HEK293 (cell line): ENCODE measurements around the gene MICAL3.

ENCODE experiments used
- CTCF ChIA-PET: fragments of 350-600 bp; formaldehyde crosslinking; extraction: SDS; loops from one replicate; lab custom pipeline; 2021; ENCODE audit warnings: antibody characterized with exemption; lab: Yijun Ruan, JAX
- POLR2A ChIA-PET: fragments of 300-600 bp; formaldehyde crosslinking; extraction: SDS; loops from one replicate; lab custom pipeline; 2020; ENCODE audit warnings: antibody characterized with exemption, inconsistent platforms; lab: Yijun Ruan, JAX
- H3K27ac ChIP-seq: fragments of 200-500 bp; sonication (Bioruptor generic); 2 replicates; pipeline ENCODE4 v1.5.1; 2014; ENCODE audit warnings: low read depth, low read length, control low read depth, inconsistent platforms; ENCODE audit errors: extremely low read depth
- H3K36me3 ChIP-seq, 2 experiments: fragments of 200-500 bp in 1 of 2; sonication (Bioruptor generic) in 1 of 2; 1 replicate in 1 of 2; 2 replicates in 1 of 2; pipeline ENCODE4 v1.5.1; 2014 to 2017; ENCODE audit warnings: inconsistent platforms in 2 of 2, low read length in 2 of 2; ENCODE audit not compliant: control insufficient read depth in 2 of 2, insufficient read depth in 1 of 2
- H3K4me1 ChIP-seq: fragments of 200-500 bp; sonication (Bioruptor generic); 2 replicates; pipeline ENCODE4 v1.5.1; 2014; ENCODE audit warnings: mild to moderate bottlenecking, low read length, inconsistent platforms; ENCODE audit not compliant: control insufficient read depth, insufficient read depth
- H3K4me3 ChIP-seq: 2 replicates; pipeline ENCODE4 v1.5.1; 2011; ENCODE audit warnings: low read depth, mild to moderate bottlenecking, control low read depth, low read length, moderate library complexity
- H3K9me3 ChIP-seq: fragments of 200-500 bp; sonication (Bioruptor generic); 2 replicates; pipeline ENCODE4 v1.5.1; 2014; ENCODE audit warnings: low read depth, low read length, inconsistent platforms; ENCODE audit not compliant: control insufficient read depth, insufficient read depth
- KLF7 ChIP-seq: fragments of 450-650 bp; formaldehyde crosslinking; IDR thresholded peaks from 2 replicates; pipeline ENCODE4 v1.5.1; 2016; ENCODE audit warnings: missing biosample characterization, missing genetic modification characterization, borderline replicate concordance
- SALL2 ChIP-seq: fragments of 450-650 bp; formaldehyde crosslinking; IDR thresholded peaks from 2 replicates; pipeline ENCODE4 v1.5.0; 2017; ENCODE audit warnings: missing biosample characterization, mild to moderate bottlenecking, missing genetic modification characterization, borderline replicate concordance
- SCRT2 ChIP-seq: fragments of 450-650 bp; formaldehyde crosslinking; IDR thresholded peaks from 2 replicates; pipeline ENCODE4 v1.5.1; 2016; ENCODE audit warnings: missing biosample characterization, missing genetic modification characterization
- TCF7L2 ChIP-seq: IDR thresholded peaks from 2 replicates; pipeline ENCODE4 v1.6.1; 2011; ENCODE audit warnings: low read depth, mild to moderate bottlenecking, inconsistent platforms, low read length, moderate library complexity, borderline replicate concordance
- TSHZ1 ChIP-seq: fragments of 450-650 bp; formaldehyde crosslinking; IDR thresholded peaks from 2 replicates; pipeline ENCODE4 v1.5.1; 2016; ENCODE audit warnings: missing biosample characterization, missing genetic modification characterization, borderline replicate concordance
- ZBTB21 ChIP-seq: fragments of 450-650 bp; formaldehyde crosslinking; IDR thresholded peaks from 2 replicates; pipeline ENCODE4 v1.5.1; 2017; ENCODE audit warnings: missing biosample characterization, missing genetic modification characterization
- ZBTB7A ChIP-seq: fragments of 450-650 bp; formaldehyde crosslinking; IDR thresholded peaks from 2 replicates; pipeline ENCODE4 v1.5.1; 2016; ENCODE audit warnings: low read depth, missing biosample characterization, missing genetic modification characterization
- ZBTB8A ChIP-seq: fragments of 450-650 bp; formaldehyde crosslinking; IDR thresholded peaks from 2 replicates; pipeline ENCODE4 v1.5.1; 2016; ENCODE audit warnings: missing biosample characterization, missing genetic modification characterization
- ZEB2 ChIP-seq: fragments of 450-650 bp; formaldehyde crosslinking; IDR thresholded peaks from 2 replicates; pipeline ENCODE4 v1.5.1; 2016; ENCODE audit warnings: missing biosample characterization, missing genetic modification characterization
- ZFP3 ChIP-seq: fragments of 450-650 bp; formaldehyde crosslinking; IDR thresholded peaks from 2 replicates; pipeline ENCODE4 v1.5.1; 2016; ENCODE audit warnings: low read depth, missing biosample characterization, missing genetic modification characterization
- ZNF114 ChIP-seq: fragments of 450-650 bp; formaldehyde crosslinking; IDR thresholded peaks from 2 replicates; pipeline ENCODE4 v1.5.0; 2017; ENCODE audit warnings: missing biosample characterization, missing genetic modification characterization
- ZNF239 ChIP-seq: fragments of 450-650 bp; formaldehyde crosslinking; IDR thresholded peaks from 2 replicates; pipeline ENCODE4 v1.5.1; 2016; ENCODE audit warnings: missing biosample characterization, missing genetic modification characterization
- ZNF366 ChIP-seq: fragments of 450-650 bp; formaldehyde crosslinking; conservative IDR thresholded peaks from 2 replicates; pipeline ENCODE4 v1.5.1; 2016; ENCODE audit warnings: missing biosample characterization, missing genetic modification characterization
- ZNF423 ChIP-seq: fragments of 450-650 bp; formaldehyde crosslinking; IDR thresholded peaks from 2 replicates; pipeline ENCODE4 v1.5.1; 2016; ENCODE audit warnings: missing biosample characterization, missing genetic modification characterization
- ZNF510 ChIP-seq: fragments of 450-650 bp; formaldehyde crosslinking; IDR thresholded peaks from 2 replicates; pipeline ENCODE4 v1.5.1; 2018; ENCODE audit warnings: mild to moderate bottlenecking, missing genetic modification characterization, missing biosample characterization; ENCODE audit not compliant: insufficient replicate concordance
- ZNF610 ChIP-seq: fragments of 450-650 bp; formaldehyde crosslinking; IDR thresholded peaks from 2 replicates; pipeline ENCODE4 v1.5.1; 2016; ENCODE audit warnings: missing biosample characterization, missing genetic modification characterization, borderline replicate concordance
- ZNF621 ChIP-seq: fragments of 450-650 bp; formaldehyde crosslinking; IDR thresholded peaks from 2 replicates; pipeline ENCODE4 v1.5.1; 2017; ENCODE audit warnings: missing biosample characterization, missing genetic modification characterization
- ZNF837 ChIP-seq: fragments of 450-650 bp; formaldehyde crosslinking; IDR thresholded peaks from 2 replicates; pipeline ENCODE4 v1.5.1; 2016; ENCODE audit warnings: missing biosample characterization, missing genetic modification characterization
- TF ChIP-seq, protein P1 (sequence below): fragments of 450-650 bp; formaldehyde crosslinking; IDR thresholded peaks from 2 replicates; pipeline ENCODE4 v1.5.1; 2017; ENCODE audit warnings: missing biosample characterization, missing genetic modification characterization
- TF ChIP-seq, protein P2 (sequence below): fragments of 450-650 bp; formaldehyde crosslinking; IDR thresholded peaks from 2 replicates; pipeline ENCODE4 v1.5.1; 2016; ENCODE audit warnings: missing biosample characterization, missing genetic modification characterization
- TF ChIP-seq, protein P3 (sequence below): fragments of 450-650 bp; formaldehyde crosslinking; IDR thresholded peaks from 2 replicates; pipeline ENCODE4 v1.5.1; 2016; ENCODE audit warnings: missing biosample characterization, missing genetic modification characterization
- TF ChIP-seq, protein P4 (sequence below): fragments of 450-650 bp; IDR thresholded peaks from 2 replicates; pipeline ENCODE4 v1.5.1; 2018; ENCODE audit warnings: missing biosample characterization, mild to moderate bottlenecking, missing genetic modification characterization

Gene MICAL3

DNA sequence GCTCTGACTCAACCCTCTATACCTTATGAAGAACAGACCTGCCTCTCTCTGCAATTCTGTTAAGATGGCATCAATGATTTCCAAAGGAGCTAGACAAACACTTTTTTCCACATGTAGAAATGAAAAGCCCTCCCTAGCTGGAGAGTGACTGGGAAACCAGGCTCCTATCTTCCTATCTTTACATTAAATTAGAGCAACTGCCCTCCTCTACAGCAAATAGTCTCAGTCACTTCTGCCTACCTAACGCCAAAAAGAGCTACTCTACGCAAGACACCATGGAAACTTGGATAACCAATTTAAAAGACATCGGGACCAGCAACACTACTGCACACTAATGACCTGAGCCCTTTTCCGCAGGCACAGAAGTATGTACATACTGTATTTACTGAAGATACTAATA is 84.8 kb downstream of the MICAL3 start:
- TF ChIP-seq TCF7L2 (no peak), ZBTB21 (tag by site-specific recombination) (no peak), ZNF423 (tag by site-specific recombination) (no peak), KLF7 (no peak), SALL2 (no peak), ZNF621 (tag by site-specific recombination) (no peak), ZBTB8A (no peak), ZNF114 (tag by site-specific recombination) (no peak), ZNF366 (tag by site-specific recombination) (no peak), TSHZ1 (tag by site-specific recombination) (no peak), ZNF837 (tag by site-specific recombination) (no peak), ZEB2 (tag by site-specific recombination) (no peak), ZNF510 (tag by site-specific recombination) (no peak)
- TF ChIP-seq, protein P1, sequence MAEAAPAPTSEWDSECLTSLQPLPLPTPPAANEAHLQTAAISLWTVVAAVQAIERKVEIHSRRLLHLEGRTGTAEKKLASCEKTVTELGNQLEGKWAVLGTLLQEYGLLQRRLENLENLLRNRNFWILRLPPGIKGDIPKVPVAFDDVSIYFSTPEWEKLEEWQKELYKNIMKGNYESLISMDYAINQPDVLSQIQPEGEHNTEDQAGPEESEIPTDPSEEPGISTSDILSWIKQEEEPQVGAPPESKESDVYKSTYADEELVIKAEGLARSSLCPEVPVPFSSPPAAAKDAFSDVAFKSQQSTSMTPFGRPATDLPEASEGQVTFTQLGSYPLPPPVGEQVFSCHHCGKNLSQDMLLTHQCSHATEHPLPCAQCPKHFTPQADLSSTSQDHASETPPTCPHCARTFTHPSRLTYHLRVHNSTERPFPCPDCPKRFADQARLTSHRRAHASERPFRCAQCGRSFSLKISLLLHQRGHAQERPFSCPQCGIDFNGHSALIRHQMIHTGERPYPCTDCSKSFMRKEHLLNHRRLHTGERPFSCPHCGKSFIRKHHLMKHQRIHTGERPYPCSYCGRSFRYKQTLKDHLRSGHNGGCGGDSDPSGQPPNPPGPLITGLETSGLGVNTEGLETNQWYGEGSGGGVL = no peak
- TF ChIP-seq, protein P2, sequence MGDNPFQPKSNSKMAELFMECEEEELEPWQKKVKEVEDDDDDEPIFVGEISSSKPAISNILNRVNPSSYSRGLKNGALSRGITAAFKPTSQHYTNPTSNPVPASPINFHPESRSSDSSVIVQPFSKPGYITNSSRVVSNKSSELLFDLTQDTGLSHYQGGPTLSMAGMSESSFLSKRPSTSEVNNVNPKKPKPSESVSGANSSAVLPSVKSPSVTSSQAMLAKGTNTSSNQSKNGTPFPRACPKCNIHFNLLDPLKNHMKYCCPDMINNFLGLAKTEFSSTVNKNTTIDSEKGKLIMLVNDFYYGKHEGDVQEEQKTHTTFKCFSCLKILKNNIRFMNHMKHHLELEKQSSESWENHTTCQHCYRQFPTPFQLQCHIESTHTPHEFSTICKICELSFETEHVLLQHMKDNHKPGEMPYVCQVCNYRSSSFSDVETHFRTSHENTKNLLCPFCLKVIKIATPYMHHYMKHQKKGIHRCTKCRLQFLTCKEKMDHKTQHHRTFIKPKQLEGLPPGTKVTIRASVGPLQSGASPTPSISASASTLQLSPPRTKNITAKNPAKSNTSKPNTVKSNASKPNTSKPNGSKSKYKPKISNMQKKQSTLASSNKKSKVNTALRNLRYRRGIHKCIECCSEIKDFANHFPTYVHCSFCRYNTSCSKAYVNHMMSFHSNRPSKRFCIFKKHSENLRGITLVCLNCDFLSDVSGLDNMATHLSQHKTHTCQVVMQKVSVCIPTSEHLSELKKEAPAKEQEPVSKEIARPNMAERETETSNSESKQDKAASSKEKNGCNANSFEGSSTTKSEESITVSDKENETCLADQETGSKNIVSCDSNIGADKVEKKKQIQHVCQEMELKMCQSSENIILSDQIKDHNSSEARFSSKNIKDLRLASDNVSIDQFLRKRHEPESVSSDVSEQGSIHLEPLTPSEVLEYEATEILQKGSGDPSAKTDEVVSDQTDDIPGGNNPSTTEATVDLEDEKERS (tag by site-specific recombination) = no peak
- ChIA-PET CTCF (interaction anchor here (0.6 to 1.7 kb wide), 5 partner anchors 48 to 155 kb away, joined by 3 to 7 read pairs (median 3); no protein-coding TSS in a partner anchor), POLR2A (no interaction called here)
- H3K9me3 ChIP-seq = no peaks in the 10 kb centered on the region
- no peak overlapping the region for H3K27ac ChIP-seq
- H3K36me3 ChIP-seq = peaks cover 0 to 2% of the 10 kb centered on the region in 2 experiments; a peak in 1 of 3 replicates
- peaks cover 11% of the 10 kb centered on the region for H3K4me1 ChIP-seq
- H3K4me3 ChIP-seq = no peak overlapping the region

DNA sequence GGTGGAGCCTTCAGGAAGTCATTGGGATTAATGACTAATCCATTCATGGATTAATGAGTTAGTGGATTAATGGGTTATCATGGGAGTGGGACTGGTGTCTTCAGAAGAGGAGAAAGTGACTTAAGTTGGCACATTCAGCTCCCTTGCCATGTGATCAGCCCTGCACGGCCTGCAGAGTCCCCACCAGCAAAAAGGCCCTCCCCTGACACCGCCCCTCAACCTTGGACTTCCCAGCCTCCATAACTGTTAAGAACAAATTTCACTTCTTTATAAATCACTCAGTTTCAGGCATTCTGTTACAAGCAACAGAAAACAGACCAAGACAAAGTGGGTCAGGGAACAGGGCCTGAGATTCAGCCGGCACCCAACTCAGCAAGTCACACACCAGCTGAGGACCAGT is 85.3 kb downstream of the MICAL3 start:
- ChIA-PET POLR2A (no interaction called here), CTCF (interaction anchor here (1.0 to 1.7 kb wide), 5 partner anchors 47 to 138 kb away, joined by 3 to 7 read pairs (median 3); no protein-coding TSS in a partner anchor)
- Histone ChIP-seq H3K9me3 (no peaks in the 10 kb centered on the region), H3K36me3 (peaks cover 0 to 2% of the 10 kb centered on the region in 2 experiments; a peak in 1 of 3 replicates), H3K4me3 (no peak overlapping the region), H3K4me1 (peaks cover 7% of the 10 kb centered on the region)
- TF ChIP-seq ZNF239 (tag by site-specific recombination) (no peak), ZBTB7A (no peak), SCRT2 (tag by site-specific recombination) (no peak), ZNF610 (no peak), ZFP3 (tag by site-specific recombination) (no peak)
- TF ChIP-seq, protein P3, sequence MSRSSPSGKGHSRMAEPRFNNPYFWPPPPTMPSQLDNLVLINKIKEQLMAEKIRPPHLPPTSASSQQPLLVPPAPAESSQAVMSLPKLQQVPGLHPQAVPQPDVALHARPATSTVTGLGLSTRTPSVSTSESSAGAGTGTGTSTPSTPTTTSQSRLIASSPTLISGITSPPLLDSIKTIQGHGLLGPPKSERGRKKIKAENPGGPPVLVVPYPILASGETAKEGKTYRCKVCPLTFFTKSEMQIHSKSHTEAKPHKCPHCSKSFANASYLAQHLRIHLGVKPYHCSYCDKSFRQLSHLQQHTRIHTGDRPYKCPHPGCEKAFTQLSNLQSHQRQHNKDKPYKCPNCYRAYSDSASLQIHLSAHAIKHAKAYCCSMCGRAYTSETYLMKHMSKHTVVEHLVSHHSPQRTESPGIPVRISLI (tag by site-specific recombination) = no peak
- TF ChIP-seq, protein P4, sequence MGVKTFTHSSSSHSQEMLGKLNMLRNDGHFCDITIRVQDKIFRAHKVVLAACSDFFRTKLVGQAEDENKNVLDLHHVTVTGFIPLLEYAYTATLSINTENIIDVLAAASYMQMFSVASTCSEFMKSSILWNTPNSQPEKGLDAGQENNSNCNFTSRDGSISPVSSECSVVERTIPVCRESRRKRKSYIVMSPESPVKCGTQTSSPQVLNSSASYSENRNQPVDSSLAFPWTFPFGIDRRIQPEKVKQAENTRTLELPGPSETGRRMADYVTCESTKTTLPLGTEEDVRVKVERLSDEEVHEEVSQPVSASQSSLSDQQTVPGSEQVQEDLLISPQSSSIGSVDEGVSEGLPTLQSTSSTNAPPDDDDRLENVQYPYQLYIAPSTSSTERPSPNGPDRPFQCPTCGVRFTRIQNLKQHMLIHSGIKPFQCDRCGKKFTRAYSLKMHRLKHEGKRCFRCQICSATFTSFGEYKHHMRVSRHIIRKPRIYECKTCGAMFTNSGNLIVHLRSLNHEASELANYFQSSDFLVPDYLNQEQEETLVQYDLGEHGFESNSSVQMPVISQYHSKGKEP (tag by site-specific recombination) = no peak
- TF ChIP-seq, all 188 proteins: peak for 0
- no peak overlapping the region for H3K27ac ChIP-seq
